Measurements from ENCODE around the gene VASP. TPM values are rescaled to one million over a fixed set of nuclear protein-coding genes. Genes with fewer than 3 reads are reported as not detected.

The VASP gene
- total and polyA plus RNA-seq, 11 donors, result 31.2 to 106 (median 49.5) TPM

GRCh38 chr19:45523642-45524256 is 16.5 kb downstream of the VASP start:
- DNase-seq (peak; percentile 77 to 85 (median 78)), ATAC-seq (peak; percentile 90 to 94 (median 94))
- Histone ChIP-seq H3K36me3 (peaks cover 0 to 91% (median 71%) of the 10 kb centered on the region in 9 donors), H3K4me1 (peaks cover under 1 to 50% (median 11%) of the 10 kb centered on the region in 12 donors), H3K9me3 (no peaks in the 10 kb centered on the region), H3K27ac (peak overlapping the region in 8 of 12 donors; percentile 23 to 74 (median 58)), H3K4me3 (no peak overlapping the region), H3K27me3 (no peaks in the 10 kb centered on the region)
- WGBS, 4 donors, result 69 to 73% (median 71%) methylated on average over 7 to 9 of the region's 9 CpGs
- intact Hi-C loops (cut with DNase I), result loop anchor here (1.0 to 10.0 kb wide), 12 partner anchors 34 to 159 kb away; no protein-coding TSS in a partner anchor
- TF ChIP-seq CTCF (IDR thresholded peaks at IDR 0.05), result peak; percentile 82 to 97 (median 90)
- no peak for TF ChIP-seq POLR2A (IDR thresholded peaks at IDR 0.05)

GRCh38 chr19:45524575-45525129 is 17.4 kb downstream of the VASP start:
- Histone ChIP-seq H3K4me3 (no peak overlapping the region), H3K27me3 (peaks cover 0 to under 1% (median 0%) of the 10 kb centered on the region in 9 donors), H3K27ac (peak overlapping the region in 9 of 12 donors; percentile 29 to 74 (median 59)), H3K36me3 (peaks cover 0 to 82% (median 63%) of the 10 kb centered on the region in 9 donors), H3K9me3 (no peaks in the 10 kb centered on the region), H3K4me1 (peaks cover 6 to 56% (median 17%) of the 10 kb centered on the region in 12 donors)
- intact Hi-C loops (cut with DNase I), result loop anchor here (1.0 to 10.0 kb wide), 9 partner anchors 33 to 158 kb away; no protein-coding TSS in a partner anchor
- TF ChIP-seq CTCF (IDR thresholded peaks at IDR 0.05) (no peak), POLR2A (IDR thresholded peaks at IDR 0.05) (no peak)
- DNase-seq, result peak in 1 of 5 donors; percentile 66
- ATAC-seq, result peak; percentile 18 to 41 (median 28)
- 74 to 85% (median 80%) methylated on average over 15 of the region's 15 CpGs for WGBS, 4 donors

- Histone ChIP-seq H3K9me3 (peaks cover 0 to under 1% (median 0%) of the 10 kb centered on the region in 12 donors), H3K36me3 (peaks cover 0 to 67% (median 51%) of the 10 kb centered on the region in 9 donors), H3K4me1 (peaks cover 6 to 46% (median 17%) of the 10 kb centered on the region in 12 donors), H3K27me3 (peaks cover 0 to 3% (median 0%) of the 10 kb centered on the region in 9 donors), H3K4me3 (no peak overlapping the region), H3K27ac (peak overlapping the region in 4 of 12 donors; percentile 18 to 74 (median 28))
- 67 to 72% (median 68%) methylated on average over 9 of the region's 9 CpGs for WGBS, 4 donors
- ATAC-seq, result peak in 3 of 4 donors; percentile 36 to 56 (median 49)
- TF ChIP-seq POLR2A (IDR thresholded peaks at IDR 0.05), result no peak
- no peak for TF ChIP-seq CTCF (IDR thresholded peaks at IDR 0.05)
- peak; percentile 72 to 82 (median 80) for DNase-seq
- intact Hi-C loops (cut with DNase I), result loop anchor here in 5 of 10 donors (5.0 to 10.0 kb wide), 4 partner anchors 36 to 116 kb away; no protein-coding TSS in a partner anchor
Measured at GRCh38 chr19:45526143-45526542, 18.9 kb downstream of the VASP start.

GRCh38 chr19:45526971-45527370 is 19.7 kb downstream of the VASP start:
- 88 to 99% (median 93%) methylated on average over 4 of the region's 4 CpGs for WGBS, 4 donors
- H3K9me3 ChIP-seq, result peaks cover 0 to 7% (median 0%) of the 10 kb centered on the region in 12 donors
- peaks cover 0 to 6% (median 0%) of the 10 kb centered on the region in 9 donors for H3K27me3 ChIP-seq
- no peak for ATAC-seq
- intact Hi-C loops (cut with DNase I), result loop anchor here in 5 of 10 donors (5.0 to 10.0 kb wide), 4 partner anchors 35 to 115 kb away; no protein-coding TSS in a partner anchor
- H3K36me3 ChIP-seq, result peaks cover 0 to 59% (median 42%) of the 10 kb centered on the region in 9 donors
- peaks cover 6 to 41% (median 17%) of the 10 kb centered on the region in 12 donors for H3K4me1 ChIP-seq
- no peak overlapping the region for H3K4me3 ChIP-seq
- peak in 1 of 5 donors; percentile 7 for DNase-seq
- TF ChIP-seq CTCF (IDR thresholded peaks at IDR 0.05) (no peak), POLR2A (IDR thresholded peaks at IDR 0.05) (no peak)
- H3K27ac ChIP-seq, result peak overlapping the region in 1 of 12 donors; percentile 12

All from heart left ventricle (tissue), 16 donors.